Endothelial cell of umbilical vein (primary cell): ENCODE data around the gene EXOC3L1. TPM values are rescaled to one million over a fixed set of nuclear protein-coding genes. Genes with fewer than 3 reads are reported as not detected.

Experiments
- BruUV-seq: library from RNA; stranded (reverse); fragments of 400-500 nt; replicated peaks from 2 replicates; lab custom pipeline; 2021; lab: Mats Ljungman, UMichigan
- CTCF ChIA-PET: fragments of 300-600, 350-600 bp; sonication (Branson Sonifier 250); formaldehyde crosslinking; loops from one replicate; lab custom pipeline; 2021; ENCODE audit warnings: antibody characterized with exemption, inconsistent platforms; lab: Charles Lee
- POLR2A ChIA-PET: fragments of 300-600, 350-600 bp; sonication (Branson Sonifier 250); formaldehyde crosslinking; loops from one replicate; lab custom pipeline; 2021; ENCODE audit warnings: antibody characterized with exemption, inconsistent platforms; lab: Charles Lee
- DNase-seq: peaks from one replicate; pipeline ENCODE4 v3.0.0-alpha.2; 2011; ENCODE audit warnings: low read depth, low spot score
- FAIRE-seq: peaks from 2 replicates; lab custom pipeline; 2011; peaks lifted over from hg19 to GRCh38; lab: Jason Lieb, UNC
- H2AFZ ChIP-seq: 2 replicates; pipeline ENCODE4 v1.6.0; 2012; ENCODE audit warnings: low read depth, low read length, control low read depth, inconsistent platforms
- H3K27ac ChIP-seq: 2 replicates; pipeline ENCODE4 v1.5.1; 2011; ENCODE audit warnings: low read depth, mild to moderate bottlenecking, control low read depth, low read length, moderate library complexity; ENCODE audit not compliant: insufficient read depth
- H3K27me3 ChIP-seq, 2 experiments: 2 replicates each; pipeline versions ENCODE4 v1.6.0 to v1.6.1; 2011; ENCODE audit warnings: low read length in 2 of 2, mixed read lengths in 1 of 2; ENCODE audit not compliant: control insufficient read depth in 2 of 2, insufficient read depth in 2 of 2
- H3K36me3 ChIP-seq, 2 experiments: 2 replicates in 1 of 2; 3 replicates in 1 of 2; pipeline ENCODE4 v1.5.1; 2011; ENCODE audit warnings: low read length in 2 of 2, mild to moderate bottlenecking in 1 of 2, moderate library complexity in 1 of 2; ENCODE audit not compliant: control insufficient read depth in 2 of 2, insufficient read depth in 2 of 2; ENCODE audit errors: extremely low read depth in 1 of 2
- H3K4me1 ChIP-seq: 3 replicates; pipeline ENCODE4 v1.5.1; 2011; ENCODE audit warnings: mild to moderate bottlenecking, low read length; ENCODE audit not compliant: control insufficient read depth, insufficient read depth; ENCODE audit errors: extremely low read depth
- H3K4me2 ChIP-seq: 2 replicates; pipeline ENCODE4 v1.6.1; 2011; ENCODE audit warnings: low read length, control low read depth, mixed read lengths; ENCODE audit not compliant: insufficient read depth
- H3K4me3 ChIP-seq, 3 experiments: fragments of 200-600 bp in 1 of 3; sonication (generic), shearing (Covaris generic) in 1 of 3; replicated peaks in 1 of 3; 2 replicates each; pipeline ENCODE4 v1.5.1; 2011 to 2016; ENCODE audit warnings: control low read depth in 3 of 3, low read length in 3 of 3, mild to moderate bottlenecking in 2 of 3, inconsistent platforms in 1 of 3, low read depth in 1 of 3, moderate library complexity in 1 of 3; ENCODE audit not compliant: insufficient read depth in 1 of 3
- H3K79me2 ChIP-seq: 2 replicates; pipeline ENCODE4 v1.6.0; 2012; ENCODE audit warnings: low read length, inconsistent platforms; ENCODE audit not compliant: control insufficient read depth, insufficient read depth
- H3K9ac ChIP-seq: replicated peaks from 2 replicates; pipeline ENCODE3; 2011; ENCODE audit warnings: low read length, control low read depth; ENCODE audit not compliant: insufficient read depth; ENCODE audit errors: extremely low read depth
- H3K9me1 ChIP-seq: replicated peaks from 3 replicates; pipeline ENCODE4 v1.6.0; 2011; ENCODE audit warnings: mild to moderate bottlenecking, low read length; ENCODE audit not compliant: control insufficient read depth, insufficient read depth; ENCODE audit errors: extremely low read depth
- H3K9me3 ChIP-seq: replicated peaks from 2 replicates; pipeline ENCODE4 v1.5.1; 2012; ENCODE audit warnings: low read length, inconsistent platforms; ENCODE audit not compliant: control insufficient read depth, insufficient read depth
- H4K20me1 ChIP-seq: replicated peaks from 2 replicates; pipeline ENCODE3; 2011; ENCODE audit warnings: mild to moderate bottlenecking, low read length; ENCODE audit not compliant: control insufficient read depth, insufficient read depth; ENCODE audit errors: extremely low read depth
- CTCF ChIP-seq, 2 donors: IDR thresholded peaks; 1 replicate in 1 of 2; 2 replicates in 1 of 2; pipeline ENCODE4 v1.5.1; 2011; ENCODE audit warnings: low read length in 2 of 2, mild to moderate bottlenecking in 2 of 2, moderate library complexity in 2 of 2, control low read depth in 1 of 2, inconsistent platforms in 1 of 2, low read depth in 1 of 2; ENCODE audit not compliant: insufficient read depth in 1 of 2; ENCODE audit errors: extremely low read depth in 1 of 2
- EZH2 ChIP-seq: IDR thresholded peaks from 2 replicates; pipeline ENCODE4 v1.6.1; 2012; ENCODE audit warnings: borderline replicate concordance, low read depth, mild to moderate bottlenecking, moderate library complexity, low read length, inconsistent platforms; ENCODE audit not compliant: severe bottlenecking
- GATA2 ChIP-seq: IDR thresholded peaks from 2 replicates; pipeline ENCODE4 v1.7.0; 2011; ENCODE audit warnings: low read depth, mild to moderate bottlenecking, moderate library complexity, mixed read lengths, low read length; ENCODE audit not compliant: insufficient read length, insufficient read depth
- JUN ChIP-seq: IDR thresholded peaks from 2 replicates; pipeline ENCODE4 v1.6.1; 2011; ENCODE audit warnings: borderline replicate concordance, low read depth; ENCODE audit not compliant: insufficient read length, insufficient read depth
- MYC ChIP-seq: IDR thresholded peaks from one replicate; pipeline ENCODE4 v1.6.1; 2011; ENCODE audit warnings: mild to moderate bottlenecking, low read depth, low read length
- dilution Hi-C: fragments of 300-500 bp; cut with MboI; formaldehyde crosslinking; loops from one replicate; pipeline ENCODE4 v1.15.0; 2019; ENCODE audit warnings: low sequenced_read_pairs; ENCODE audit not compliant: extremely low pct_ligation_motif_present
- intact Hi-C: fragments of 100-400 bp; cut with micrococcal nuclease; formaldehyde crosslinking; loops from one replicate; pipeline ENCODE4 v1.10.0; 2022
- polyA plus RNA-seq, 4 experiments: library from polyadenylated mRNA; depleted of rRNA in 3 of 4; stranded (reverse) in 3 of 4; unstranded in 1 of 4; fragments of >200 nt; gene quantifications; 2 replicates each; pipeline versions ENCODE4 v1.2.1 to v1.2.3, GENCODE V29; 2011 to 2012; ENCODE audit warnings: missing spikeins in 1 of 4
- total RNA-seq: library from RNA; stranded (reverse); gene quantifications from 2 replicates; pipeline ENCODE4 v1.2.3, GENCODE V29; 2021

The EXOC3L1 gene
- total and polyA plus RNA-seq, 2 donors (not counting 3 experiments of a cell fraction or from before 2014, with no cell fraction given): 10.8 to 11.6 TPM

GRCh38 chr16:67161595-67162058 lies 28.3 kb downstream of the EXOC3L1 start:
- H3K9me3 ChIP-seq: no peaks in the 10 kb centered on the region
- no peak for FAIRE-seq
- H2AFZ ChIP-seq: no peak overlapping the region
- no peak for DNase-seq
- no peaks in the 10 kb centered on the region for H4K20me1 ChIP-seq
- H3K9ac ChIP-seq: no peak overlapping the region
- peaks cover 36 to 38% of the 10 kb centered on the region in 2 experiments for H3K27me3 ChIP-seq
- H3K79me2 ChIP-seq: no peaks in the 10 kb centered on the region
- no peaks in the 10 kb centered on the region for H3K36me3 ChIP-seq
- POLR2A ChIA-PET: no interaction called here
- TF ChIP-seq CTCF (IDR thresholded peaks at IDR 0.05; ENCODE audit: extremely low read depth in 1 of 2, insufficient read depth in 1 of 2, low read depth in 1 of 2, low read length in 2 of 2) (no peak), EZH2 (no peak), GATA2 (no peak), MYC (no peak), JUN (no peak)
- H3K4me1 ChIP-seq: peaks cover 18% of the 10 kb centered on the region
- CTCF ChIA-PET: interaction anchor here (2.2 to 2.6 kb wide), 2 partner anchors 144 to 148 kb away, joined by 5 to 11 read pairs; no protein-coding TSS in a partner anchor
- dilution Hi-C loops: no loop called here
- no TSS peak for BruUV-seq
- intact Hi-C loops: no loop called here
- no peaks in the 10 kb centered on the region for H3K9me1 ChIP-seq
- no peak overlapping the region for H3K27ac ChIP-seq
- H3K4me3 ChIP-seq: no peak overlapping the region
- no peak overlapping the region for H3K4me2 ChIP-seq
